GM19324 (cell line): ENCODE results near the gene DBH.
"Not testable (repeated sequence)": the region's sequence is repeated elsewhere in the genome, so short reads cannot be mapped to it uniquely, and the experiment has no call there.

Experiments
- ATAC-seq: cut with Tn5 transposase; IDR thresholded peaks from one replicate; pipeline ENCODE4 v1.9.1; 2021; ENCODE audit warnings: mild to moderate bottlenecking, moderate library complexity; ENCODE audit not compliant: unreplicated experiment, low FRiP score

Gene DBH

GRCh38 chr9:133618726-133619125 lies 17.4 kb upstream of the DBH start:
- ATAC-seq, result no peak

GRCh38 chr9:133619791-133620190 lies 16.4 kb upstream of the DBH start:
- ATAC-seq, result no peak

DNA sequence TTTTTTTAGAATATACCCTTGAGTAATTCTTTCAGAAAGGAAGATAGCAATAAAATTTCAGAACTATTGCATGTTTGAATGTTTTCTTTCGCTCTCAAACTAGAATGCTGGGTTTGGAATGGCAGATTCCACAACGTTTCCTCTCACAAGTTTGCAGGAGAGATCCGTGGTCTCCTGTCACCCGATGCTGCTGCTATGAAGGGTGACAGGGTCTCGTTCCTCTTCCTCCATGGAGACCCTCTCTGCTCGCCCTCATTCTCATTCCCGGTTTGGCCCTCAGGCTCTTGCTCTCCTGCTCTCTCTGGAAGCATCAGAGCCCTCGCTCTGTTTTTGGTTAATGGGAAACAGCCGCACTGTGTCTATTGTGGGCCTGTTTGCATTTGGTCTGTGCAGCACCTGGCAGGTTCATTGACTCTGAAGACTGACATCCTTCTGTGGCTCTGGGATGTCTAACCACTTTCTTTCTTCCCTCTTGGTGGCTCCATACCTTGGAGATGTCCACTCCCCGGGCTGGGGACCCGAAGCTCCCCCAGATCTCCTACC lies 14.4 kb upstream of the DBH start:
- no peak for ATAC-seq

GRCh38 chr9:133622555-133622954 lies 13.6 kb upstream of the DBH start:
- ATAC-seq, result no peak

DNA sequence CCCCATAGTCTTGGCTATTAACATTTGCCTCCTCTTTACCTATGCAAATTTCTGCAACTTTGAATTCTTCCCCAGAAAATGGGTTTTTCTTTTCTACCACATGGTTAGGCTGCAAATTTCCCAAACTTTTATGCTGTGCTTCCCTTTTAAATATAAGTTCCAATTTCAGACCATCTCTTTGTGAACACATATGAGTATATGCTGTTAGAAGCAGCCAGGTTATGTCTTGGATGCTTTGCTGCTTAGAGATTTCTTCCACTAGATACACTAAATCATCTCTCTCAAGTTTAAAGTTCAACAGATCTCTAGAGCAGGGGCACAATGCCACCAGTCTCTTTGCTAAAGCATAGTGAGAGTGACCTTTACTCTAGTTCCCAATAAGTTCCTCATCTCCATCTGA lies 10.2 kb upstream of the DBH start:
- ATAC-seq, result not testable (repeated sequence)

DNA sequence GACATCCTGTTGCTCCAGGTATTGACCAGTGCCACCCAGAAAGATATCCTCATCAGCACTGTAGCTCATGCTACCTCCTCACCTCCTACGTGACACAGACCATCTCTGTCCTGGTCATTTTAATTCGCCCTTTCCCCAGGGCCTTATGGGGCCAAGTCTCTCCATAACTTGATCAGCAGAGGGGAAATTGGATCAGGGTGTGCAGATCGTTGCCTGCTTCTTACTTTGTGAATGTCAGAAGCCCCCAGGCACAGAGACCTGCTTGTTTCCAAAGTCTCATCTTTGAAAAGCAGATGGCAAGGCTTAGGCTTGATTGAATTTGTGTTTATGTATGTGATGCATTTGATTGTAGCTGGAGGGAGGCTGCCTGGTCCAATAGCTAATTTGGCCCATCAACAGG lies 8.8 kb upstream of the DBH start:
- ATAC-seq, result no peak

GRCh38 chr9:133628766-133629165 lies 7.4 kb upstream of the DBH start:
- ATAC-seq, result no peak

- ATAC-seq, result no peak
Measured at GRCh38 chr9:133629221-133630110, 6.7 kb upstream of the DBH start.

DNA sequence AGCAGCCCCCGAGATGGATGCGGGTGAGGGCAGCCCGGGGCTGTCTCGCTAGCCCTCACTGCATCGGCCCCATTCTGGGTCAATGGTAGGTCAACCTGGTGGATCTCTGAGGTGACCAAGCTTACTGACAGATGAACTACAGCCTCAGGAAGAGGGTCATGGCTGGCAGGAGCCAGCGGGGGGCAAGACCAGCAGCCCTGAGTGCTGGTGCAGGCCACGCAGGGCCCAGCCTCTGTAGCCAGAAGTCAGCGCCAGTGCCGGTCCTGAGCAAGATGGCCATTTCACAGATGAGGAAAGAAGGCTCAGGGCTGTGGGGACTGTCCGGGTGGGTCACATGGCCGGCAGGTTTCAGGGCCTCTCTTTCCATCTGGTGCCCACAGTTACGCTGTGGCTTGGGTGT lies 5.1 kb upstream of the DBH start:
- ATAC-seq, result no peak

DNA sequence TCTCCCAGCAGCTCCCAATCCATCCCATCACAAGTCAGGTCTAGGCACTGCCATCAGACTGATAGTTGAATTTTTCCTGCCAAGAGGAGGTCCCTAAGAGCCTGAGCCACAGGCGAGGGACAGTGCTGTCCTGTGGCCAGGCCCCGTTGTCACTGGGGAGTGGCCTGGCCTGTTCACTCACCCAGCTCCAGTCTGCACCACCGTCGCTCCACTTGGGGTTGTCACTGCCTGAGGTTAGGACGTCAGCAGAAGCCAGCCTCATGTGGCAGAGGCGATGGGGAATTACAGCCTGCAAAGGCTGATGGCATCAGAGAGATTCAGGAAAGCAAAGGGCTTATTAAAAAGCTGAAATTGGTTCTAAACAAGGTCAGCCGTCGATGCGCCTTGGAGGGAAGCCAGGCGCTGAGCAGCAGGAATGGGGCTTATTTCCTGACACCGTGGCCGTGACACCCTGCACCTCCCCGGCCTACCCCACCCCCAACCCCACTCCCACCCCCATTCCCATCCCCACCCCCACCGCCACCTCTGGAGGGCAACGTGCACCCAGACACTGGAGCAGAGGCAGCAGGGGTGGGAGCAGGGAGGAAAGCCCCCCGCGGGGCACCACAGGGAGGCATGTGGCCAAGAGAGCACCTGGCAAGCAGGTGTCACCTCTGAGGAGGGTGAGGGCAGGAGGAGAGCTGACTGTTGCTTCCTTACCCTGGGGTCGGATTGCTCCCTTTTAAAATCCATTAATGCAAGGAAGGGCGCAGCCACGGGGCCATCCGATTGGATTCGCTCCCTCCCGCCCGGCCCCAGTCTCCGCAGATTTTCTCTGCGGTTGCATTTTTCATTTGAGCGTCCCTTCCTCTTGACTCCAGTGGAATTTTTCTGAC lies 3.1 kb upstream of the DBH start:
- no peak for ATAC-seq

DNA sequence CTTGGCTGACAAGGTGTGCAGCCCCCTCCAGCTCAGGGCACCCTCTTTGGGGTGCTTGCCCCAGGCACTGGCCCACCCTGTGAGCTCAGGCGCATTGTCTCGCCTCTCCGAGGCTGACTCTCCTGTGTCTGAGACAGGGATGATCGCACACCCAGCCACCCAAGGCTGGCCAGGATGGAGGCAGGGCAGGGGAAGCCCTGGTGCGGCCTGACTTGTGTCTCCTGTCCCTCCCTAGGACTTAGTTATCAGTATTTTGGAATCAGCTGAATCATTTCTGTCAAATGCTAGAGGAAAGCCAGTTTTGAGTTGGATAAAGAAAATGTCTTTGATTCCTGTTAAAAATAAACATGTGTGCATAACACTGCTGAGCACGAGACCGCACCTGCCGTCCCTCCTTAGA lies 2.5 kb upstream of the DBH start:
- no peak for ATAC-seq

- ATAC-seq, result no peak
Measured at GRCh38 chr9:133634081-133634691, 2.0 kb upstream of the DBH start.

DNA sequence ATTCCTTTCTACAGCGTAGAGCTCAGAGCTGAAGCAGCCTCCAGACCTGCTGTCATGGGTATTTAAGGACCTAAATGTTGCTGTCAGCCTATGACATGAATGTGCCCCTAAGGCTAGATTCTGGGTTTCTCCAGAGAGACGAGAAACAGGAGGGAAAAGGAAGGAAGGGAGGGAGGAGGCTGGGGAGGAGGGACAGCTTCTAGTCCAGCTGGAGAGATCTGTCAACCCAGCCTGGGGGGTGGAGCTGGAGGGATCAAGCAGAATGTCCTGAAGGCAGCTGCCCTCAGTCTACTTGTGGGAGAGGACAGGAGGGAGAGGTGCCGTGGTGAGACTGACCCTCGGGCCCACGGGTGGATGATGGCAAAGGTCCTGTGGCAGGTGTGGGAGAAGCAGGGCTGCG lies 1.1 kb upstream of the DBH start:
- ATAC-seq, result no peak

DNA sequence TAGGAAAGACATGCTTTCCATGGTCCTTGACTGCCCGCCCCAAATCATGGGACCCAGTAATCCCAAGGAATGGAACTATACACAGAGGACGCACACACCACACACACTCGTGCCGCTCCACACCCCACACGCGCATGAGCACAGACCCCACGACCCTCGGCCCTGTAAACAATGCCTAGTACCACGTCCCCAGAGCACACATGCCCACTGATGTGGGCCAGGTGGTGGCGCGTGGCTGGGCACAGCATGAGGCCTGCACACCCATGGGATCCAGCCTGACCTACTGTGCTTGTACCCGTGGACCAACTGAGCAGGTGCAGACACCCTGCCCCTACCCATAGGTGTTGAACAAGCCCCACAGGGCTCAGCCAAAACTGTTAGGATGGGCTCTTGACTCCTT lies 739 bp downstream of the DBH start:
- ATAC-seq, result no peak

DNA sequence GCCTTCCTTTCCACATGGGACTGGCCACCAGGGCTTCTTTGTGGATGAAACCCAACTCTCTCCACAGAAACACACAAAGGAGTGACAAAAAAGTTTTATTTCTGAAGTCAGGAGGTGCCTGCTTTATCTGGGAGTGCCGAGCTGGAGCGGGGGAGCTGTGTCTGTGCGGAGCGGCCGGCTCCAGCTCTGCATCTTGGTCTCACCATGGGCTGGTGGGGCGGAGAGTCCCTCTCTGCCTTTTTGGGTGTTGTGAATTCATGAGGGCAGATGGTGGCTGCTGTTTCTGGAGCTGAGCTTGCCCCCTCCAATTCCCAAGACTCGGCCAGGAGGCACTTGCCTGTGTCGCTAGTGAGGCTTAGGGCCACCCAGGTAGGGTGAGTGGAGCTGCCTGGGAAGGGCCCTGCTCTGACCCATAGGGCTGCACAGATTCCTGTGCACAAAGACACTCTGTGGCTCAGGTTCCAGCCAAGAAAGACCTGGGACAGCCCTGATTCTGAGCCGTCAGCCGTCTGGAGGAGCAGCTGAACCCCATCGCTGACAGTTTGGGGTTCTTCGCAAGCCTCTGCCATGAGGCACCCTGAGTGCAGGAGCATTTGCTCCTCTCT lies 1.4 kb downstream of the DBH start:
- ATAC-seq, result no peak

- ATAC-seq, result no peak
Measured at GRCh38 chr9:133638076-133638475, 1.9 kb downstream of the DBH start.

DNA sequence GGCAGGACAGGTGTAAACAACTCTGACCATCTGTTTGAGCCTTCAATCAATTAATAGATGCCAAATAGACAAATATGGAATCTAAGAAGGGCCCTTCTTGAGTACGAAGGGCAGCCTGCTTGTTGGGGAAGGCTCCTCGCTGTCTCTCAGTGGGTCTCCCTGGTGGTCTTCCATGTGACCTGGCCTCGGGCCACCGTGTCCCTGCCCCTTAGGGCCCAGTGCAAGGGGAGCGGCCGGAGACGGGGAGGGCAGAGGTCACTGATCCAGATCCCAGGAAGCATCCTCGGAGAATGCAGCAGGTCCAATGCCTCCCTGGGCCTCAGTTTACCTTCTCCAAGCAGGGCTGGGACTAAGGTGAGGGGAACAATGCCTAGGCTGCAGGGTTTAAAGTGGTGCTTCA lies 2.5 kb downstream of the DBH start:
- no peak for ATAC-seq

GRCh38 chr9:133639613-133640012 lies 3.5 kb downstream of the DBH start:
- ATAC-seq, result no peak

DNA sequence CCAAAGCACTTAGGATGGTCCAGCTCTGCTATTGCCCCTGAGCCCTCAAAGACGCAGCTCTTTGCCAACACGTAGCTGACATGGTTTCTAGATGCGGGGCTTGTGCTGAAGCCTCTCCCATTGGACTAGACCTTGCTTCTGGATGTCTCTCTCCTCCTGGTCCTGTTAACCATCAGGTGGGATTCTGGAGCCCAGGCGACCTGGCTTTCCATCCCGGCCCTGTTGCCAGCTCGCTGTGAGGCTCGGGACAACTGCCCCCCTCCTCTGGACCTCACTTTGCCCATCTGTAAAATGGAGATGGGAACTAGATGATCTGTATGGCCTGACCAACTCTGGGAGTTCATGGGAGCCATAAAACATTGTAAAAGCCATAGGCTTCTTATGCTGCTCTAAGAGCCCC lies 4.0 kb downstream of the DBH start:
- no peak for ATAC-seq

- no peak for ATAC-seq
Measured at GRCh38 chr9:133640580-133641395, 4.6 kb downstream of the DBH start.
